ENCODE data around the gene TCHHL1.
A peak's percentile ranks its signal among the peaks of the same experiment; 100 is the strongest.
"Not testable (repeated sequence)": the region's sequence is repeated elsewhere in the genome, so short reads cannot be mapped to it uniquely, and the experiment has no call there.

TCHHL1 gene

GRCh38 chr1:152086760-152087159 is 2.1 kb downstream of the TCHHL1 start:
- DNase-seq (ENCODE audit: low read depth in 2 of 2), result no peak

DNA sequence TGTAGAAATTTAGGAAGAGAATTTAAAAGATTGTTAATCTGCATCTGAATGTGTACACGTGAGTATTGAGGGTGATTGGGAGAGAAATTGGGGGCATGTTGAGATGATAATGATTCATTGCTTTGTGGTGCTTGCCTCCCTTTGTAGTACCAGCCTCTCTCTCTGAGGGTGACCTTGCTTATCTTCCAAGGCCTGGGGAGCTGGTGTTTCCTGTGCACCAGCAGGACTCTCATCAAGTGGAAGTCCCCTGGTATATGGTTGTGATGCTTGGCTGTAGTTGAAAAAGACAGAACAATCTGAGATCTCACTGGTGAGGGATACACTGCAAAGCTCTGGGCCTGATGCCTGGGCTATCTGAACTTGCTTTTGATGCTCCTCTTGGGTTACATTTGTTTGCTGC is 4.0 kb downstream of the TCHHL1 start:
- DNase-seq (ENCODE audit: low read depth in 2 of 2), result no peak

DNA sequence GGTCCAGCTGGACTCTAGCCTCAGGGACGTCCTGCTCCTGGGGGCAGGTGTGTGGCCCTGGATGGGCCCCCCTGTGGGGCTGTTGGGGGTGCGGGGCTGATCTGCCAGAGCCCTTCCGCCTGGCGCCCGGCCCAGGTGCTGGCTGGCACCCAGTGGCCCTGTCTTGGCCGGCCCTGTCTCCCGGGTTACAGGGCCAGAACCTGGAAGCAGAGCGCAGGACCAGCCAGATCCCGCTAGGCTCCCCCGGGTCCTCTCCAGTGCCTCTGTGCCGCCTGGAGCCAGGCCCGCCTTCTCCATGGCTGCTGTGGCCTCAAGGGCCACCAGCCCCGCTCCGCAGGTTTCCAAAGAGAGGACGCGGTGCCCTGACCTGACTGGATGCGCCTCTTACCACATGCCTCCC is 7.8 kb downstream of the TCHHL1 start:
- DNase-seq (ENCODE audit: low read depth in 2 of 2), result not testable (repeated sequence)

DNA sequence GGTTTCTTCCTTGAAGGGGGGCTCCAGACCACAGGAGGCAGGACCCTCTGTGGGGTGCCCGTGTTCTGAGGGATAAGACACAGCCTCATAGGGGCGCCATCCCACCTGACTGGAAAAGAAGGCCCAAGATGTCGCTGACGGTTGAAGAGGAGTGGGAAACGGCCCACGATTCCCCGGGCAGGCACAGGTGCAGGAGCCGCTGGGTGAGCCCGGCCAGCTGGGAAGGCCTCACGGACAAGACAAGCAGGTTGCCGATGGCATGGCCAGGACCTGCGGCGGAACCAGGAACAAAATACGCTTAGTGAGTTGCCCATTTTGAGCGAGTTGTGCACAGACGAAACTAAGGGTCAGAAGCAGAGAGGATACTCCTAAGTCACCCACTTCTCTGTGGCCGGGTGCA is 8.4 kb downstream of the TCHHL1 start:
- not testable (repeated sequence) for DNase-seq (ENCODE audit: low read depth in 2 of 2)

GRCh38 chr1:152078831-152079441 is 9.9 kb downstream of the TCHHL1 start:
- no peak for DNase-seq (ENCODE audit: low read depth in 2 of 2)

DNA sequence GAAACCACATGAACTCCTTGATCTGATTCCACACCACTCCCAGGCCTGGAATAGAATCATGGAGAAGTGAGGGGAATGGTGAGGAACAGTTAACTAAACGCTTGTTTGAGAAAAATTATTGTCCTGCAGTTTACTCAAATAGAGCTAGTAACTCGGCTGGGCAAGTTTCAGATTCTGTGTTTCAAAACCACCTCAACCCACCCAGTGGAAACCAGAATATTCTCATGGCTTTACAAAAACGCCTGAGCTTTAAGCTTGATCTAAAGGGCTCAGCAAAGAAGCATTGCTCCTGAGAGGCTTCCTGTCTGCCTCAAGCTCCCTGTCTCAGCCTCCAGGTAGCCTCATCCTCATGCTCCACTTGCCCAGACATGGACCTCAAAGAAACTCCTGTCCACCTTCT is 16.6 kb downstream of the TCHHL1 start:
- no peak for DNase-seq (ENCODE audit: low read depth in 2 of 2)

DNA sequence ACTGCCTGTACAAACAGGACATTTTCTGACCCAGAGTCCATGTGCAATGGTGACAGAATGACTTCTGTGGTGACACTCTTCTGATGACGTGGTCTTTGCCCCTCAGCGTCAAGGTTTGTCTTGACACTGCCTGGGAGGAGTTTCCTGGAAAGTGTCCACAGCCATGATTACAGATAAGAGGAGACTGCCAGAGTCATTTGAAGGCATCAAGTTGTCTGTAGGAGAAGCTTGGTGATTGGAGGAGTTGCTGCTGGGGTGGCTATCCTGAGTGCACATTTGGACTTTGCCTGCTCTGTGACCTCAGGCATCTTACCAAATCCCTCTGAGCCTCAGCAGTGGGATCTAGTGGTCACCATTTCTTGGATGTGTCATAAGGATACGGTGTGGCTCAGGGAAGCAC is 17.7 kb downstream of the TCHHL1 start:
- DNase-seq (ENCODE audit: low read depth in 2 of 2), result no peak

- no peak for DNase-seq (ENCODE audit: low read depth in 2 of 2)
Measured at GRCh38 chr1:152067929-152068328, 20.9 kb downstream of the TCHHL1 start.

GRCh38 chr1:152067150-152067549 is 21.7 kb downstream of the TCHHL1 start:
- no peak for DNase-seq (ENCODE audit: low read depth in 2 of 2)

DNA sequence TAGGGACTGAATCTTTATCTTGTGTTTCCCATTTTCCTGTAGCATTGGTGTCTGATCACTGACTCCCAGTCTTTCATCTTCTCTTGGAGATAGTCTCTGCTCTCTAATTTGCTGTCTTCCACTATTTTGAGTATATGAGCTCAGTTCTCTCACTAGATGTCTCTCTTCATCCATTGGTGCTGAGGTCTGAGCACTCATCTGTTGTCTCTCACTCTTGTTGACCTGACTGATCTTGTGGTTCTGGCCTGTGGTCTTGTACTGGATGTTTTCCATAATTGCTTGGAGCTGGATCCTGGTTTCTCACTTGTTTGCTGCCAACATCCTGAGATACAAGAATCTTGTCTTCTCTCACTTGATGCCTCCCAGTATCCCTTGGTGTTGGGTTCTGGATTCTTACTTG is 26.9 kb downstream of the TCHHL1 start:
- no peak for DNase-seq (ENCODE audit: low read depth in 2 of 2)

GRCh38 chr1:152053375-152053774 is 35.5 kb downstream of the TCHHL1 start:
- DNase-seq (ENCODE audit: low read depth in 2 of 2), result no peak

DNA sequence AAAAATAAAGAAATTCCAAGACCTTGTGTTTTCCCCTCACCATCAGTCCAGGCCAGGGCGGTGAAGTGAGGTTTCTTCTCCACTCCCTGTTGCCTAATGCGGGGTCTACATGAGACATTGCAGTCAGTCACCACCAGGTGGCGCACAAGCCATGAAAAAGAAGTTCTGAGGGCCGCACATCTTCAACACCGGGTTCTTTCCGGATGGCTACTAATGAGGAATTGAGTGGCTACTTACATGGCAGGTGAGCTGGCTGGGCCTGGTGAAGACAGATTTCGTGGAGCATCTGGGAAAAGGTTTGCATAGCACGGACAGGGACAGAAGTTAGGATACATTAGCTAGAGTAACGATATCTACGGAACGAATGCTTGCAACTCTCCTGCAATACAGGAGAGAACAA is 36.3 kb downstream of the TCHHL1 start:
- peak in 1 of 2 experiments; percentile 37 for DNase-seq (ENCODE audit: low read depth in 2 of 2)

DNA sequence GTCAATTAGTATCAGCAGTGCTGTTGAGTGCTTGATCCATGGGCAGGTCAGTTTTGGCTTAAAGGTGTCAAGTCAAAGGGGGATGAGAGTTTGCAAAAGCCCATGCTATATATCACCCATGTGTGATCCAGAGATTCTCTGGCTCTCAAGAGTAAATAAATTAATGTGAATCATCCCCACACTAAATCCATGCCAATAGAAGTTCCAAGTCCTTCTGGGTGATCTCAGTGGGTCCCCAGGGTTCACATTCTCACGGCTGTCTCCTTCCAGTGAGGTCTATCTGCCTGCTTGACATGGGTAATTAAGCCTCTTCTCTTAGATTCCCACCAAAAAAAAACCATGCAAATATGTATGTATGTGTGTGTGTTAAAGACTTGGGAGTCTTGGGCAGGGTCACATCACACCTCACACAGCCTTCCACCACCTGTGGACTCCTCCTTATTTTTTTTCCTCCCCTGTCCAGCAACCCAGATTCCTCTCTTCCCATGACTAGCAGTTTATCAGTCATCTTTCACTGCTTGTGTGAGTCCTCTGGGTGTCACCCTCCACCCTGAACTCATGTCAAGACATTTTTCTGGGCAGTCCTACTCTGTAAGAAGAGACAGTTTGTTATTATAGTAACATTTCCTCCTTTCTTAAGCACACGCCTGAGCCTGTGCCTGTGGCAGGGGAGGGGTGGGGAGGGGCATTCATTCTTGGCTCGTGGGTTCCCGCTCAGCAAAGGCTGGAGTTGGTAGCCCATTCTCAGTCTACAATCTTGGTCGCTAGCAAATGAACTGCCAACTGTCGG is 37.8 kb downstream of the TCHHL1 start:
- DNase-seq (ENCODE audit: low read depth in 2 of 2), result no peak

GRCh38 chr1:152049291-152050083 is 39.4 kb downstream of the TCHHL1 start:
- no peak for DNase-seq (ENCODE audit: low read depth in 2 of 2)

- no peak for DNase-seq (ENCODE audit: low read depth in 2 of 2)
Measured at GRCh38 chr1:152048416-152049009, 40.4 kb downstream of the TCHHL1 start.

- peak; percentile 92 for DNase-seq (ENCODE audit: low read depth in 2 of 2)
Measured at GRCh38 chr1:152047730-152048415, 41.0 kb downstream of the TCHHL1 start.

GRCh38 chr1:152047413-152047729 is 41.5 kb downstream of the TCHHL1 start:
- DNase-seq (ENCODE audit: low read depth in 2 of 2), result no peak

- DNase-seq (ENCODE audit: low read depth in 2 of 2), result no peak
Measured at GRCh38 chr1:152044386-152044785, 44.5 kb downstream of the TCHHL1 start.

DNA sequence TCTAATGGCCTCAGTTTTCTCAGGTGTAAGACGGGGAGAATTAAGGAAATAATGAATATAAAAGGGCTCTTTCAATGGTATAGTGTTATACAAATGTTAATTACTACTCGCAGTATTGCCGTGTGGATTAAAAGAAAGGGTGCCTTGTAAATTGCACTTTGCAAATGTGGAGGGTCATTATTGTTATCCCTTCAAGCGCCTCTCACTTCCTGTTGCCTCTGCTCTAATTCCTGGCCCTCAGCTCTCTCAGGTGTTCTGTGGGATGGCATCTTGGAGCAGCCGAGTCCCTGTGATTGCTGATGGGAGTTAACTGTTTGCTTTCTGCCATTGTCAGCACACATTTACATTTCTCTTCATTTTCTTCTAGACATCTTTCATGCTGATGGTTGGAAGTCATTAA is 45.0 kb downstream of the TCHHL1 start:
- no peak for DNase-seq (ENCODE audit: low read depth in 2 of 2)

- DNase-seq (ENCODE audit: low read depth in 2 of 2), result no peak
Measured at GRCh38 chr1:152042030-152042429, 46.8 kb downstream of the TCHHL1 start.

GRCh38 chr1:152039886-152040285 is 49.0 kb downstream of the TCHHL1 start:
- DNase-seq (ENCODE audit: low read depth in 2 of 2), result no peak

- no peak for DNase-seq (ENCODE audit: low read depth in 2 of 2)
Measured at GRCh38 chr1:152039461-152039860, 49.4 kb downstream of the TCHHL1 start.
